HepG2 (cell line): ENCODE data around the gene RACGAP1. TPM values are rescaled to one million over a fixed set of nuclear protein-coding genes. Genes with fewer than 3 reads are reported as not detected.
A peak's percentile ranks its signal among the peaks of the same experiment; 100 is the strongest.

Source experiments
- ARNT2 ChIP-seq: sonication (generic); formaldehyde crosslinking; IDR thresholded peaks from 2 replicates; pipeline ENCODE4 v1.8.0; 2022; ENCODE audit warnings: mild to moderate bottlenecking, low read depth, missing genetic modification reagents, moderate library complexity
- FLYWCH1 ChIP-seq: sonication (generic); formaldehyde crosslinking; IDR thresholded peaks from 2 replicates; pipeline ENCODE4 v1.8.1; 2023; ENCODE audit warnings: mild to moderate bottlenecking, missing genetic modification reagents
- FOXA3 ChIP-seq: IDR thresholded peaks from 2 replicates; pipeline ENCODE4 v1.6.1; 2016; ENCODE audit warnings: missing genetic modification reagents, missing compliant biosample characterization
- HDAC6 ChIP-seq: fragments of 200-600 bp; sonication (generic); IDR thresholded peaks from 2 replicates; pipeline ENCODE4 v1.7.0; 2017; ENCODE audit warnings: mild to moderate bottlenecking, antibody characterized with exemption, low read length, low read depth
- HNRNPL ChIP-seq: fragments of 200-400 bp; formaldehyde crosslinking; IDR thresholded peaks from 2 replicates; pipeline ENCODE4 v1.6.1; 2017; ENCODE audit warnings: mild to moderate bottlenecking, low read depth, low read length
- MXD4 ChIP-seq: IDR thresholded peaks from 2 replicates; pipeline ENCODE4 v1.6.1; 2016; ENCODE audit warnings: mild to moderate bottlenecking, missing biosample characterization, missing genetic modification reagents
- RERE ChIP-seq: IDR thresholded peaks from 2 replicates; pipeline ENCODE4 v1.6.1; 2016; ENCODE audit warnings: low read depth, missing genetic modification reagents, missing compliant biosample characterization
- SIX4 ChIP-seq: sonication (generic); formaldehyde crosslinking; IDR thresholded peaks from 2 replicates; pipeline ENCODE4 v1.4.0; 2020; ENCODE audit warnings: missing genetic modification reagents
- SRY ChIP-seq: sonication (generic); formaldehyde crosslinking; IDR thresholded peaks from 2 replicates; pipeline ENCODE4 v1.8.0; 2022; ENCODE audit warnings: mild to moderate bottlenecking, missing genetic modification reagents
- TRIM24 ChIP-seq: sonication (generic); formaldehyde crosslinking; IDR thresholded peaks from 2 replicates; pipeline ENCODE4 v1.8.0; 2022; ENCODE audit warnings: mild to moderate bottlenecking, missing genetic modification reagents
- ZHX2 ChIP-seq, 2 experiments: sonication (generic) in 1 of 2; formaldehyde crosslinking in 1 of 2; IDR thresholded peaks; 2 replicates each; pipeline versions ENCODE4 v1.6.1 to v1.9.0; 2014 to 2022; ENCODE audit warnings: antibody characterized with exemption in 1 of 2, borderline replicate concordance in 1 of 2, inconsistent platforms in 1 of 2, low read depth in 1 of 2, missing genetic modification reagents in 1 of 2
- ZNF101 ChIP-seq: sonication (generic); formaldehyde crosslinking; IDR thresholded peaks from 2 replicates; pipeline ENCODE4 v1.4.0; 2020; ENCODE audit warnings: mild to moderate bottlenecking, low read depth, missing genetic modification reagents, borderline replicate concordance
- ZNF546 ChIP-seq: sonication (generic); formaldehyde crosslinking; conservative IDR thresholded peaks from 2 replicates; pipeline ENCODE4 v1.8.1; 2023; ENCODE audit warnings: mild to moderate bottlenecking, missing genetic modification reagents
- ZNF564 ChIP-seq: sonication (generic); formaldehyde crosslinking; IDR thresholded peaks from 2 replicates; pipeline ENCODE4 v1.8.1; 2023; ENCODE audit warnings: mild to moderate bottlenecking, missing genetic modification reagents
- ZNF629 ChIP-seq: sonication (generic); formaldehyde crosslinking; conservative IDR thresholded peaks from 2 replicates; pipeline ENCODE4 v1.5.0; 2020; ENCODE audit warnings: missing genetic modification reagents
- polyA plus RNA-seq, 8 experiments: library from polyadenylated mRNA; depleted of rRNA in 3 of 8; stranded (reverse) in 7 of 8; unstranded in 1 of 8; fragments of >200 nt; fragmentation: Illumina TruSeq in 4 of 8; extraction: Trizol in 4 of 8; gene quantifications; 2 replicates each; pipeline versions ENCODE4 v1.2.1 to v1.2.3, GENCODE V29; 2011 to 2016; ENCODE audit warnings: low read depth in 4 of 8, missing spikeins in 1 of 8, mixed read lengths in 1 of 8; ENCODE audit not compliant: insufficient read depth in 1 of 8
- total RNA-seq, 5 experiments: library from RNA; depleted of rRNA; stranded (reverse); fragments of >200 nt; fragmentation: Illumina TruSeq; extraction: Trizol; gene quantifications; 2 replicates each; pipeline ENCODE4 v1.2.3, GENCODE V29; 2016; ENCODE audit warnings: low read depth in 1 of 5

The RACGAP1 gene
- total and polyA plus RNA-seq, 2 of the 13 experiments (the other 11 are each of a cell fraction or from before 2014, with no cell fraction given): 16.7 to 57.9 TPM

GRCh38 chr12:50025187-50026059 is at the start of gene RACGAP1 (continued):
- peak; percentile 98 for TF ChIP-seq ZHX2 (IDR thresholded peaks at IDR 0.05; ENCODE audit: low read depth)
- TF ChIP-seq ZHX2 (CRISPR knock-in tag; IDR thresholded peaks at IDR 0.05; ENCODE audit: borderline replicate concordance): no peak
- peak; percentile 66; the same call in 1 of the 2 replicates for TF ChIP-seq MXD4 (CRISPR knock-in tag)
- TF ChIP-seq ZNF564 (CRISPR knock-in tag): peak; percentile 73; the same call in 1 of the 2 replicates
- no peak for TF ChIP-seq ZNF101 (CRISPR knock-in tag)
- TF ChIP-seq RERE: no peak
- peak; percentile 68; the same call in 1 of the 2 replicates for TF ChIP-seq FOXA3 (CRISPR knock-in tag)
- 0 out of 2 replicates have a peak, but pooled peaks have one; percentile 55 for TF ChIP-seq HNRNPL
- TF ChIP-seq ZNF546: no peak
- TF ChIP-seq TRIM24: no peak
- no peak for TF ChIP-seq SIX4 (CRISPR knock-in tag)
- TF ChIP-seq ARNT2: peak; percentile 85
- 0 out of 2 replicates have a peak, but pooled peaks have one; percentile 27 for TF ChIP-seq ZNF629 (CRISPR knock-in tag)
- TF ChIP-seq SRY (CRISPR knock-in tag): no peak; the same call in 1 of the 2 replicates
- TF ChIP-seq HDAC6: no peak
- no peak for TF ChIP-seq FLYWCH1
